HG03039 (cell line): Measurements from ENCODE around the gene PTPRM.

Experiments
- ATAC-seq: cut with Tn5 transposase; IDR thresholded peaks from one replicate; pipeline ENCODE4 v1.9.1; 2021; ENCODE audit warnings: mild to moderate bottlenecking, moderate library complexity; ENCODE audit not compliant: unreplicated experiment

The PTPRM gene

GRCh38 chr18:8296886-8297616 lies 729.9 kb downstream of the PTPRM start:
- no peak for ATAC-seq

- ATAC-seq, result no peak
These were observed 731.1 kb downstream of the PTPRM start for GRCh38 chr18:8298186-8298585.

- no peak for ATAC-seq
These were observed 732.2 kb downstream of the PTPRM start for GRCh38 chr18:8299054-8299980.

- ATAC-seq, result no peak
These were observed 733.8 kb downstream of the PTPRM start for GRCh38 chr18:8300751-8301410.

- ATAC-seq, result no peak
These were observed 734.5 kb downstream of the PTPRM start for GRCh38 chr18:8301427-8302172.

GRCh38 chr18:8303151-8303755 lies 736.1 kb downstream of the PTPRM start:
- no peak for ATAC-seq

- no peak for ATAC-seq
These were observed 740.8 kb downstream of the PTPRM start for GRCh38 chr18:8307960-8308359.

GRCh38 chr18:8313043-8313442 lies 745.9 kb downstream of the PTPRM start:
- ATAC-seq, result no peak

GRCh38 chr18:8314124-8314523 lies 747.0 kb downstream of the PTPRM start:
- ATAC-seq, result no peak

GRCh38 chr18:8319798-8320489 lies 752.8 kb downstream of the PTPRM start:
- no peak for ATAC-seq

- ATAC-seq, result no peak
These were observed 755.4 kb downstream of the PTPRM start for GRCh38 chr18:8322486-8322885.

- ATAC-seq, result no peak
These were observed 757.4 kb downstream of the PTPRM start for GRCh38 chr18:8324343-8325065.

- ATAC-seq, result no peak
These were observed 759.8 kb downstream of the PTPRM start for GRCh38 chr18:8326763-8327394.

- ATAC-seq, result no peak
These were observed 761.0 kb downstream of the PTPRM start for GRCh38 chr18:8328126-8328525.

- ATAC-seq, result no peak
These were observed 762.2 kb downstream of the PTPRM start for GRCh38 chr18:8329186-8329771.

GRCh38 chr18:8330575-8330974 lies 763.5 kb downstream of the PTPRM start:
- no peak for ATAC-seq

- no peak for ATAC-seq
These were observed 765.2 kb downstream of the PTPRM start for GRCh38 chr18:8332286-8332685.

- ATAC-seq, result no peak
These were observed 766.8 kb downstream of the PTPRM start for GRCh38 chr18:8333961-8334360.
